Fibroblast of skin of left biceps (primary cell): ENCODE results near the gene AMOTL2.
A peak's percentile ranks its signal among the peaks of the same experiment; 100 is the strongest.

Source experiments
- DNase-seq, 2 experiments: peaks; one replicate each; pipeline ENCODE4 v3.0.0-alpha.2; 2013; ENCODE audit warnings: low read depth in 2 of 2

Gene AMOTL2

GRCh38 chr3:134334231-134334900 lies 39.9 kb downstream of the AMOTL2 start:
- DNase-seq: no peak

- DNase-seq: peak in 1 of 2 experiments; percentile 66
These were observed 40.6 kb downstream of the AMOTL2 start for GRCh38 chr3:134333522-134334181.

GRCh38 chr3:134332344-134332743 lies 41.9 kb downstream of the AMOTL2 start:
- no peak for DNase-seq

GRCh38 chr3:134331811-134332199 lies 42.4 kb downstream of the AMOTL2 start:
- no peak for DNase-seq

GRCh38 chr3:134330883-134331810 lies 43.1 kb downstream of the AMOTL2 start:
- peak in 1 of 2 experiments; percentile 60 for DNase-seq

- DNase-seq: no peak
These were observed 45.4 kb downstream of the AMOTL2 start for GRCh38 chr3:134328846-134329245.

GRCh38 chr3:134328147-134328591 lies 46.1 kb downstream of the AMOTL2 start:
- DNase-seq: peak; percentile 91

- DNase-seq: no peak
These were observed 46.7 kb downstream of the AMOTL2 start for GRCh38 chr3:134327594-134327975.

- peak; percentile 99 to 100 for DNase-seq
These were observed 47.3 kb downstream of the AMOTL2 start for GRCh38 chr3:134326760-134327593.

GRCh38 chr3:134326126-134326525 lies 48.1 kb downstream of the AMOTL2 start:
- DNase-seq: no peak

GRCh38 chr3:134325706-134326105 lies 48.5 kb downstream of the AMOTL2 start:
- DNase-seq: no peak

GRCh38 chr3:134325061-134325705 lies 49.1 kb downstream of the AMOTL2 start:
- peak in 1 of 2 experiments; percentile 67 for DNase-seq

- no peak for DNase-seq
These were observed 50.0 kb downstream of the AMOTL2 start for GRCh38 chr3:134323966-134324962.

GRCh38 chr3:134322286-134322685 lies 52.0 kb downstream of the AMOTL2 start:
- DNase-seq: no peak

- DNase-seq: no peak
These were observed 53.5 kb downstream of the AMOTL2 start for GRCh38 chr3:134320749-134321148.

GRCh38 chr3:134319931-134320330 lies 54.3 kb downstream of the AMOTL2 start:
- no peak for DNase-seq

GRCh38 chr3:134318166-134318565 lies 56.1 kb downstream of the AMOTL2 start:
- no peak for DNase-seq

- DNase-seq: no peak
These were observed 56.9 kb downstream of the AMOTL2 start for GRCh38 chr3:134317106-134317947.
